Activated T-helper 1 cell treated with Interleukin-2 at 50 U/mL for 16 hours (primary cell): Measurements from ENCODE around the gene CDH15.
"Not testable (repeated sequence)": the region's sequence is repeated elsewhere in the genome, so short reads cannot be mapped to it uniquely, and the experiment has no call there.

Experiments
- DNase-seq: peaks from one replicate; pipeline ENCODE4 v3.0.0-alpha.2; 2020; ENCODE audit warnings: low read depth

CDH15 gene

GRCh38 chr16:89233678-89234490 is 62.3 kb downstream of the CDH15 start:
- no peak for DNase-seq

GRCh38 chr16:89237733-89238132 is 66.2 kb downstream of the CDH15 start:
- DNase-seq = no peak

GRCh38 chr16:89241187-89242007 is 69.8 kb downstream of the CDH15 start:
- peak; percentile 65 for DNase-seq

GRCh38 chr16:89242795-89243200 is 71.2 kb downstream of the CDH15 start:
- no peak for DNase-seq

GRCh38 chr16:89243664-89244063 is 72.1 kb downstream of the CDH15 start:
- DNase-seq = no peak

- DNase-seq = not testable (repeated sequence)
Measured at GRCh38 chr16:89244264-89244663, 72.7 kb downstream of the CDH15 start.

- no peak for DNase-seq
Measured at GRCh38 chr16:89244754-89245153, 73.2 kb downstream of the CDH15 start.
